Pons (tissue), 1 donor: ENCODE results near the gene DLGAP3.

Experiments used
- DNase-seq: peaks from one replicate; pipeline ENCODE4 v3.0.0-alpha.2; 2016; ENCODE audit warnings: low spot score

DLGAP3 gene

DNA sequence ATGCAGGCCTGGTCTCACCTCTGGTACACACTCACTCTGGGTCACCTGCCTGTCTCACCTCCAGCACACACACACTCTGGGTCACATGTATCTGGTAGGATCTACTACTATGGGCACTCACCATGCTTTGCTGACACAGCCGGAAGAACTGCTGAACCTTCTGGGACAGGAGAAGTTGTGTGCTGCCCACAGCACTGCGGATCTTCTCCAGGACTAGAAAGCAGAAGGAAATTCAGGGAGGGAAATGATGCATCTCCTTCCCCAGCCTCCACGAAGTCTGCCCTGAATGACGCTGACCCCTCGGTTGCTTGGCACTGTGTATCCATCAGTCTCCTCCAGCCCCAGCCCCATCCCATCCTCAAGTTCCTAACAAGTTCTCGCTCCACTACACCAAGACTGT is 62.0 kb downstream of the DLGAP3 start:
- DNase-seq: peak; percentile 38

DNA sequence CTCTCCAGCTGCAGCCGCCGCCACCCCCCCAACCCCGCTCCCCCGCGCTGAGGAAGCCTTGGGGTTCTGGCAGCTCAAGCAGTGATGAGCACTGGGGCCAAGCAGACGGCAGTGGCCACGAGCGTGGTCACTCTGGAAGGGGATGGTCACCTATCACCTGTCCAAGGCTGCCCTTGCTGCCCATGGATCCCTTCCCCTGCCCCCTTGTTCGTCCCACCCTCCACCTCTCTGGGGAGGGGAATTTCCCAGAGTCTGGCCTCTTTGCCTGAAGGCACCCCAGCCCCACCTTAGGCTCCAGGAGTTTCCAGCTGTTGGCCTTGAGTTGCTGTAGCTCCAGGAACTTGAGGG is 62.7 kb downstream of the DLGAP3 start:
- no peak for DNase-seq

DNA sequence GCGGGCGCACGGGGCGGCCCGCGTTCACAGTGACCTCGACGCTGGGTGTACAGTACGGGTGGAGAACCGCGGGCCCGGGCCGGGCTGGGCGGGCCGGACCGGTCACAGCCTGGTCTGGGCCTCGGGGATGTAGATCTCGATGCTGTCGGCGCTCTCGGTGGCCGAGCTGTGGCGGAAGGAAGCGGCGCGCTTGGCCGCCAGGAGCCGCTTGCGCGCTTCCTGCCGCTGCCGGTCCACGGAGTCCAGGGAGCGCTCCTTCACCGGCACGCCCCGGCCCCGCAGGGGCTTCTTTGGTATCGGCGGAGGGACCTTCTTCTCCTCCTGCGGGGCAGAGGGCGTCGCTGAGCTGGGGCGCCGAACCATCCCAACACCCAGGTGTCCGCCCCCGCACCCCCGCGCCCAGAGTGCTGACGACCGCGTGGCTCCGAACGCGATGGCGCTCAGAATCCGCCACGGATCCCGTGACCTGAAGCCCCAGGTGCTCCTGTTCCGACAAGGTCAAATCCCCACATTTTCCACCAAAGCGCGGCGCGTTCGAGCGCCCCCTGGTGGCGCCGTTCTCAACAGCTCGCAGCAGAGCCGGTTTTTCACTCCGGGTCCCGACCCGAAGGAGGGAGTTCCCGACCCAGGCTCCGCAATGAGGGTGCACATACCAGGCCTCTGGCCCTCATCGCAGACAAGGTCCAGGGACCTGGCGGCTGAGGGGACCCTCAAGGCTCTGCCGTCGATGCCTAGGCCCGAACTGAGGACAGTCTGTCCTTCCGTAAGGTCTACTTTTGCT is 63.3 kb downstream of the DLGAP3 start:
- peak; percentile 52 for DNase-seq

DNA sequence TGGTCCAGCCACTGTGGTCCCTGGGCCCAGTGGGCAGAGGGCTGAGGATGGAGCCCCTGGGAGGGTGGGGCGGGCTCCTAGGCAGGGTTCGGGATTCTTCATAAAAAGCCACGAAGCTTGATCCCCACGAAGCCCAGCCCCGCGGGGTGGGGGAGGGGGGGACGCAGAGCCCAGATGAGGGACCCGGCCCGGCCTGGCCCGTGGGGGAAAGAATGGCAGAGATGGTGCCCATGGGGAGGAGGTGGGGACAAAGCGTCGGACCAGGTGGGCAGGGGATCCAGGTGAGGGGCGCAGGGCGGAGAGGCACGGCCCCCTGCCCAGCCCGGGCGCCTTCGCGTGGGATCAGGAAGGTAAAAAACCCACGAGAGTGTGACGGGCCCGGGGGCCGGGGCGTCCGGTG is 63.9 kb downstream of the DLGAP3 start:
- no peak for DNase-seq

DNA sequence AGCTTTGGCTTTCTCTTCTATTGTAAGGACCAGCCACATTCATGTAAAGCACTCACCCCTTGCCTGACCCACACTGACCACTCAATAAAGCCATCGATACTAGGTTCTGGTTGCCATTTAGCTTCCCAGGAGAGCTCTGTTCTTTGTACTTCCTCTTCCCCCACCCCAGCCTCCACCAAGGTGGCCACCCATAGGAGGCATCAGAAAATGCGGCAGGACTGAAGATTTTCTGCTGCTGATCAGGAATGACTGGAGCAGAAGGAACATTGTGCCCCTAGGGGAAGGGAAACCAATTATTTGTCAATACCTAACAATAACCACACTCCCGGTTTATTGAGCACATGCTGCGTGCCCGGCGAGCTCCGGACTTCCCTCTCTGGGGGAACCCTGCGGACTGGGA is 64.7 kb downstream of the DLGAP3 start:
- DNase-seq: no peak

DNA sequence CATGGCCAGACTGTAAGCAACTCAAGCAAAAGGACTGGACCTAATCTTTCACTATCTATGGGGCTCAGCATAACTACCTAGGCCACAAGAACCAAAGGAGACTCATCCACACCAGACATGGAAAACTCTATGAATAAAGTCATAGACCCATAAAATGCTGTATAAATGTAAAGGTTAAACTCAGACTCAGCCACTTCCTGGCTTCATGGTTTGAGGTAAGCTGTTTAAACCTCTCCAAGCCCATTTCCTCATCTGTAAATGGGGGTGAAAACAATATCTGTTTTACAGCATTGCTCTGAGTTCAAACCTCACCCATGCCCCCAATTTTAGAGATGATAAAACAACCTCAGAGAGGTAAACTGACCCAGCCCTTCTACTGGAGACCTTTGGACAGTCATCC is 65.9 kb downstream of the DLGAP3 start:
- no peak for DNase-seq

- DNase-seq: peak; percentile 92
Measured at GRCh38 chr1:34859446-34860200, 69.8 kb downstream of the DLGAP3 start, which contains the start of gene SMIM12. SMIM12 (minus strand) TSS chr1:34859749; CDS start chr1:34855977, 3,772 bp downstream.

DNA sequence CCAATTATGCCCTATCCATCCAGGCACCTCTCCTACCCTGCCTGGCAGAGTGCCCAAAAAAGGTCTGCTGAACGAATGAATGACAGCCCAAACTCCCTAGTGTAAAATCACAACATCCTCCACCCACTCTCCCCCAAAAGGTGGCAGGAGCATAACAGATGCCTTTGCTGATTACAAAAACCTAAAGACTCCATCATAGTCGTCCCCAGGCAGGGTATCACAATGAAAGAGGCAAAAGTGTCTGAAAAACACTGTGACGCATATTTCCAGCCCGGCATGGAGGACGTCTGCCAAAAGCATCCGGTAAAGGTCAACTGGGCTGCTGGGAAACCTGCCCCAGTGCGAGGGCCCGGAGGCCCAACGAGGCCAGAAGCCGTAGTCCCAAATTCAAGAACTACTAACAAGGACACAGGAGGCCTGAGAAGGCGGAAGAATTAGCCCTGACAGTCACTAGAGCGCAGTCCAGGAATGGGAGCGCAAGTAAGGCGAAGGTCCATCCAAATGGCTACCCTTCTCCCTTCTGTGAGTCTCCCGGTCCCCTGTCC is 70.5 kb downstream of the DLGAP3 start:
- DNase-seq: peak; percentile 33

DNA sequence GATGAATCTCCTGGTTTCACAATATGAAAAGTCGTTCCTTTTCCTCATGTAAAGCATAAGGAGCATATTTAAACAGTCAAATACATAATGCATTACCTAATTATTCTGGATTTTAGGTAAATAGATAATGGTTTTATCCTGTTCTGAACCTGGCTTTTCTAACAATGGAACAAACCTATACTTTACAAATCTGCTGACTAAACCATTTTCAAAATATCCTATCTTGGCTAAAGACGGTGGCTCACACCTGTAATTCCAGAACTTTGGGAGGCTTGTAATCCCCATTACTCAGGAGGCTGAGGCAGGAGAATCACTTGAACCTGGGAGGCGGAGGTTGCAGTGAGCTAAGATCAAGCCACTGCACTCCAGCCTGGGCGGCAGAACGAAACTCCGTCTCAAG is 72.8 kb downstream of the DLGAP3 start:
- DNase-seq: no peak

- DNase-seq: peak; percentile 97
Measured at GRCh38 chr1:34852677-34853217, 76.7 kb downstream of the DLGAP3 start.

- DNase-seq: no peak
Measured at GRCh38 chr1:34851431-34852105, 77.9 kb downstream of the DLGAP3 start.

DNA sequence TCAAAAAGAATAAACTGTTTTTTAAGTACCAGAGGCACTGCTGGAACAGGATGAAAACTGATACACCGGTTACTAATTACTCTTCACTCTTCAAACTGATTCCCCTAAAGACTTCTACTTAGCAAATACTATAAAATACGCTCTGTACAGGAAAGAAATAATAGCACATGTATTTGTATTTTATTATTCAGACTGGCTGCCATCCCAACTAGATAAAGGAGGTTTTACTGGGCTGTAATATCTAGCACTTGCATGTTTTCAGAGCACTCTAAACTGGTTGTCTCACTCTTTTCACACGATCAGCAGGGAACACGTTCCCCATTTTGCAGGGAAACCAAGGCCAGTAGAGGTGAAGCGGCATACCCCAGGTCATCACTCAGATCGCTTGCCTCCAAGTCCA is 79.1 kb downstream of the DLGAP3 start:
- no peak for DNase-seq

DNA sequence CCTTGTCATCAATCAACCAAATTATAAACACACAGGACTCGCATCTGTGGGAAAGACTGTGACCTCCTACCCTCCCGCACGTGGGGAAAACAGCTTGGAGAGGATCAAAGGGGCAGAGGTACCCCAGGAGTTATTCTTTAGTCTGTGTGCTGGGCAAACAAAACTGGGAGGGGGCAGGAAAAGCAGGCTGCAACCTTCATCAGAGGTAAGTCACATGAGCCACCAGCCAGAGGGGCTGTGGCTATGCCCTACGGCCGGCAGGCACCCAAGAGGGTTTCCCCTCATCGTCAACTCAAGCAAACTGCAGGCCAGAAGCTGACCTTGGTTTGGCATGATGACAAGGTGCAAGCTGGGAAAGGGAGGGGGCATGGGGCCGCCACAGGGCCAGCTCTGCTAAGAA is 82.4 kb downstream of the DLGAP3 start:
- DNase-seq: no peak

DNA sequence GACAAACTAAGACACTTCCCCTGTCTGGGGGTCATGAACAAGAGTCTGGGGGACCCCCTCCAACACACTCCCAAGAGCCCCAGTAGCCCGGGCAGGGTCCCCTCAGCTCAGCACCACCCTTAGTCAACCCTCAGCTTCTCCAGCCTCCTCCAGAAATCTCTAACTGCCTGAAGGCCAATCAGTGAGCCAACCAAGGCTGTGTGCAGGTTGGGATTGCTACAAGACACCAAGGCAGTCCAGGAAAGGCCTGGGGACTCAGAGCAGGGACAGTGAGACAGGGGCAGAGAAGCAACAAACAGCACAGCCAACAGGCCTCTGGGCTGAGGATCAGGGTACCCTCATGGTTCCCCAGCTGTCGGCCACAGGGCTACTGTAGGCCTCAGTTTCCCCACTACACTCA is 83.2 kb downstream of the DLGAP3 start:
- DNase-seq: no peak

- no peak for DNase-seq
Measured at GRCh38 chr1:34845131-34845901, 84.1 kb downstream of the DLGAP3 start.

- DNase-seq: peak; percentile 69
Measured at GRCh38 chr1:34844252-34844634, 85.2 kb downstream of the DLGAP3 start.

DNA sequence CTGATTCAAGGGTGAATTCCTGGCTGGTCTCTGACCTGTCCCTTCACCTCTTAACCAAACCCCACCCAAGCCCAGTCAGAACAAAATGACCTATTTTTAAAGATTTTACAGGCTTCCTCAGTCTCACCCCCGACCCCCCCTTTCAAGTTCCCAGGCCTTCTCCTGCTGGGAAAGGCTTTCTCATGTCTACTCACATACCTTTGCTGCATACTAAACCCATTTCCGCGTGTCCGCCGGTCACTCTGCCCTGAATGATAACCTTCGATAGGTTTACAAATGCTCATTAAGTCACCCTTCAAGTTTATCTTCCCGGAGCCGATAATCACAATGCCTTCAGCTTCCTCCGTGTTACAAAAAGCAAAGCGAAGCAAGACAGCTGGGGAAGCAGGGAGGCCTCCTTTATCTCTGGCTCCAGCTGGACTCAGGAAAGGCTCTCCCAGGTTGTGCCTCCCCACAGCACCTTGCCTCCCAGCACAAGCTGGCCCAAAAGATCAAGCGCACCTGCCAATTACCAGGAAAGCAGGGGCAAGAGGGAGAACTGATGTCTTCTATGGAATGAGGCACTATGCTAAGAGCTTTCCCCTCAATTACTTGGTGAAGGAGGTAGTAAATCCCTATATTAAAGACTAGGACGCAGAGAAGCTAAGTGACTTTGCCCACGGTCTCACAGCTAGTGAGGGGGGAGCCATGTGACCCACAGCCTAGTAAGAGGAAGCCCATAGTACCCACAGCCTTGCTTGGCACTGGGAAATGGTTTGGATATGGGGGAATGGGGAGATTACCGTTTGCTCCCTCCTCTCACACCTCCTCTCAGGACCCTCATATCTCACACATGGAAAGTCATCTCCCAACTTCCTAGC is 85.8 kb downstream of the DLGAP3 start:
- no peak for DNase-seq

DNA sequence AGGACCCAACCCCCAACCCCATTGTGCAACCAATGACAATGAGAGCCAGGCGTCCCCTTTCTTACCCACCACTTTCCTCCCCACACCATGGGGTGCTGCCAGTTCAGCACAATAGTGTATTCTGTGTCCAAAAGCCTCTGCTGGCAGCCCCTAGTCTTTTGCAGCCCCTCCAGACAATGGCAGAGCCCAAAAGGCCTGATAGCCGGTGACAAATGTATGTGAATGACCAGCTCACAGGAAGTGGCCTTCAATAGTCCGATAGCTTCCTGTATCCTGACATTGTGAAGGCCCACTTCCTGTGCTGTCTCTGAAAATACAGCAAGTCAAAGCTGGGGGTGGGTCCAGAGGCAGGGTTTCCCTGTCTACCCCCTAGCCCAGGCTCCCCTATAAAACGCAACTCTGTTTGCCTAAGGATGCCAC is 86.5 kb downstream of the DLGAP3 start:
- DNase-seq: no peak

GRCh38 chr1:34842073-34842472 is 87.4 kb downstream of the DLGAP3 start:
- no peak for DNase-seq

DNA sequence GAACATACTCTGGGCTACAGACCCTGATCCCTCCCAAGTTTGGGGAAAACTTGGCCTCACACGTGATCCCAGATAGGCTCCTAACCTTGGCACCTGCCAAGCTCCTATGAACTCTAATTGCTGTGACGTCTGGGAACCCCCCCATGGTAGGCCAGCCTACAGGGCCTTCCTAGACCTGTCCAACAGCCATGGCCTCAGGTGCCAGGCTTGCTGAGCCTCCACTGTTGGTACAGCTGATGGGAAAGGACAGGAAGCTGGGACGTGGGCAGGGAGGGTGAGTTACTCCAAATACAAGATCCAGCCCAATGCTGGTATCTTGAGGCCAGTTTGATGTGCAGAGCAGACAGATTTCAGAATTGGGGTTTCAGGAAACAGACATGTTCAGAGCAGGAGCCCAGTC is 89.0 kb downstream of the DLGAP3 start:
- DNase-seq: no peak
